ENCODE measurements around the gene NEDD4L.
"Not testable (repeated sequence)": the region's sequence is repeated elsewhere in the genome, so short reads cannot be mapped to it uniquely, and the experiment has no call there.

The NEDD4L gene

DNA sequence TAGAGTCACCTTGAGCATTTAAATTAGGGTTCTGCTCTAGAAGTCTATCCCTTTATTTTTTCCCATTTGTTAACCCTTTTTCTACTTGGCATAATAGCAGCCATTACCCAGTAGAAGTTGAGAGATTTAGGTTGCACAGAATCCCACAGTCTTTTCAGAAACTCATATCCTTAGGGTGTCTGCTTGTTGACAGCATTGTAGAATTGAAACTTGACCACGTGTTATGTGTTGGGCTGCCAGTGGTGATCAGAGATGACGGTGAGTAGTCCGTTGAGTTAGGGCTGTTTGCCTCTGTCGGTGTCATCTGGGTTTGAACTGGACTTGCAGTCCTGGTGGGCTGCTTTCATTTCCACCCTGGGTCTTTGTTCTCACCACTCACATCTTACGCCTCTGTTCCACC lies 114.4 kb downstream of the NEDD4L start:
- H3K9me3 ChIP-seq (ENCODE audit: control insufficient read depth in 1 of 2, low read length in 2 of 2), result no peaks in the 10 kb centered on the region
- H3K27me3 ChIP-seq (ENCODE audit: control insufficient read depth in 1 of 2, insufficient read depth in 2 of 2, low read length in 2 of 2), result no peaks in the 10 kb centered on the region
- H3K4me3 ChIP-seq (ENCODE audit: low read depth in 1 of 2, low read length in 2 of 2), result no peak overlapping the region
- H3K4me1 ChIP-seq (ENCODE audit: control insufficient read depth in 1 of 2, insufficient read depth in 2 of 2, low read length in 2 of 2), result peaks cover 5 to 8% of the 10 kb centered on the region in 2 donors
- no peaks in the 10 kb centered on the region for H3K36me3 ChIP-seq (ENCODE audit: control insufficient read depth in 1 of 2, insufficient read depth in 2 of 2, low read length in 2 of 2)
- no peak overlapping the region for H3K9ac ChIP-seq (ENCODE audit: low read depth in 1 of 2, low read length in 2 of 2)
- H3K27ac ChIP-seq (ENCODE audit: low read depth, low read length), result no peak overlapping the region

DNA sequence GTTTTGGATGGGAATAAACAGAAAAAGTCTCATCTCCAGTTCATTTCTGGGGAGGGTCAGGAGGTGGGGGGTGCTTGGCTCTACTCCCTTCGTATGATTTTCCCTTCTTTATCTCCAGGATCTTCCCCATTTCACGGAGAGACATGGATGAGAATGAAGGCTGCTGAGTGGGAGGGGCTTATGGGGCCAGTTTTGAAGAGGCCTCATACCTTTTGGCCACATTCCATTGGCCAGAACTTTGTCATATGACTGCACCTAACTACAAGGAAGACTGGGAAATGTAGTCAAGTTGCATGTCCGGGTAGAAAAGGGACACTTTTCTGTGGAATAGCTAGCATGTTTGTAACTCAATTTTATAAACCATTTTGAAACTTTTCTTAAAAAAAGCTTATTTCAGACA lies 117.6 kb downstream of the NEDD4L start:
- Histone ChIP-seq H3K36me3 (ENCODE audit: control insufficient read depth in 1 of 2, insufficient read depth in 2 of 2, low read length in 2 of 2) (peaks cover 0 to 2% of the 10 kb centered on the region in 2 donors), H3K4me3 (ENCODE audit: low read depth in 1 of 2, low read length in 2 of 2) (no peak overlapping the region), H3K4me1 (ENCODE audit: control insufficient read depth in 1 of 2, insufficient read depth in 2 of 2, low read length in 2 of 2) (peaks cover 5 to 8% of the 10 kb centered on the region in 2 donors), H3K27me3 (ENCODE audit: control insufficient read depth in 1 of 2, insufficient read depth in 2 of 2, low read length in 2 of 2) (no peaks in the 10 kb centered on the region), H3K9me3 (ENCODE audit: control insufficient read depth in 1 of 2, low read length in 2 of 2) (no peaks in the 10 kb centered on the region), H3K27ac (ENCODE audit: low read depth, low read length) (no peak overlapping the region), H3K9ac (ENCODE audit: low read depth in 1 of 2, low read length in 2 of 2) (no peak overlapping the region)

- no peak overlapping the region for H3K27ac ChIP-seq (ENCODE audit: low read depth, low read length)
- no peak overlapping the region for H3K4me3 ChIP-seq (ENCODE audit: low read depth in 1 of 2, low read length in 2 of 2)
- peaks cover 0 to 2% of the 10 kb centered on the region in 2 donors for H3K36me3 ChIP-seq (ENCODE audit: control insufficient read depth in 1 of 2, insufficient read depth in 2 of 2, low read length in 2 of 2)
- H3K4me1 ChIP-seq (ENCODE audit: control insufficient read depth in 1 of 2, insufficient read depth in 2 of 2, low read length in 2 of 2), result peaks cover 5 to 8% of the 10 kb centered on the region in 2 donors
- H3K27me3 ChIP-seq (ENCODE audit: control insufficient read depth in 1 of 2, insufficient read depth in 2 of 2, low read length in 2 of 2), result no peaks in the 10 kb centered on the region
- H3K9me3 ChIP-seq (ENCODE audit: control insufficient read depth in 1 of 2, low read length in 2 of 2), result no peaks in the 10 kb centered on the region
- no peak overlapping the region for H3K9ac ChIP-seq (ENCODE audit: low read depth in 1 of 2, low read length in 2 of 2)
Measured at GRCh38 chr18:58162127-58162526, 118.1 kb downstream of the NEDD4L start.

DNA sequence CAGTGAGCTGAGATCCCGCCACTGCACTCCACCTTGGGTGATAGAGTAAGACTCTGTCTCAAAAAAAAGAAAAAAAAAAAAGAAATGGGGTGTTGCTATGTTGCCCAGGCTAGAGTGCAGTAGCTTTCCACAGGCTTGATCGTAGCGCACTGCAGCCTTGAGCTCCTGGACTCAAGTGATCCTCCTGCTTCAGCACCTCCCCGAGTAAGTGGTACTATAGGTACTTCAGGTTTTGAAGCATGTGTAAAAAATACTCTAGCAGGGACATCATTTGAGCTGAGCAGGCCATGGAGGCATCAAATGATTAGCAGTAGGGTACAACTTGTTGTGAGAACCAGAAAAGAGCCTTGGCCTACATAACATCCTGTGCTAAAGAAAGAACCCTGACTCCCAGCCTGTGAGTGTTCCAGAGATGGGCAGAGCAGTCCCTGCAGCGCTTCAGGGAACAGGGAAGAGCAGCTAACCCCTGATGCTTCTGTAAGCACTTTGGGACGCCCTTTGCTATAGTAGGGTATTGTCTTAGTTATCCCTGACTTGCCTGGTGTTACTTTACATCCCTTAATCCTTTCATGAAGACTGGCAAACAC lies 119.1 kb downstream of the NEDD4L start:
- no peak overlapping the region for H3K4me3 ChIP-seq (ENCODE audit: low read depth in 1 of 2, low read length in 2 of 2)
- H3K9ac ChIP-seq (ENCODE audit: low read depth in 1 of 2, low read length in 2 of 2), result no peak overlapping the region
- peaks cover 0 to 2% of the 10 kb centered on the region in 2 donors for H3K36me3 ChIP-seq (ENCODE audit: control insufficient read depth in 1 of 2, insufficient read depth in 2 of 2, low read length in 2 of 2)
- H3K4me1 ChIP-seq (ENCODE audit: control insufficient read depth in 1 of 2, insufficient read depth in 2 of 2, low read length in 2 of 2), result peaks cover 5 to 8% of the 10 kb centered on the region in 2 donors
- H3K9me3 ChIP-seq (ENCODE audit: control insufficient read depth in 1 of 2, low read length in 2 of 2), result no peaks in the 10 kb centered on the region
- no peaks in the 10 kb centered on the region for H3K27me3 ChIP-seq (ENCODE audit: control insufficient read depth in 1 of 2, insufficient read depth in 2 of 2, low read length in 2 of 2)
- H3K27ac ChIP-seq (ENCODE audit: low read depth, low read length), result no peak overlapping the region

GRCh38 chr18:58166278-58166844 lies 122.3 kb downstream of the NEDD4L start:
- H3K27me3 ChIP-seq (ENCODE audit: control insufficient read depth in 1 of 2, insufficient read depth in 2 of 2, low read length in 2 of 2), result no peaks in the 10 kb centered on the region
- no peaks in the 10 kb centered on the region for H3K9me3 ChIP-seq (ENCODE audit: control insufficient read depth in 1 of 2, low read length in 2 of 2)
- no peak overlapping the region for H3K27ac ChIP-seq (ENCODE audit: low read depth, low read length)
- H3K9ac ChIP-seq (ENCODE audit: low read depth in 1 of 2, low read length in 2 of 2), result no peak overlapping the region
- H3K36me3 ChIP-seq (ENCODE audit: control insufficient read depth in 1 of 2, insufficient read depth in 2 of 2, low read length in 2 of 2), result peaks cover 0 to 14% of the 10 kb centered on the region in 2 donors
- no peaks in the 10 kb centered on the region for H3K4me1 ChIP-seq (ENCODE audit: control insufficient read depth in 1 of 2, insufficient read depth in 2 of 2, low read length in 2 of 2)
- H3K4me3 ChIP-seq (ENCODE audit: low read depth in 1 of 2, low read length in 2 of 2), result no peak overlapping the region

GRCh38 chr18:58167073-58167472 lies 123.0 kb downstream of the NEDD4L start:
- H3K27ac ChIP-seq (ENCODE audit: low read depth, low read length), result no peak overlapping the region
- no peaks in the 10 kb centered on the region for H3K27me3 ChIP-seq (ENCODE audit: control insufficient read depth in 1 of 2, insufficient read depth in 2 of 2, low read length in 2 of 2)
- no peak overlapping the region for H3K9ac ChIP-seq (ENCODE audit: low read depth in 1 of 2, low read length in 2 of 2)
- no peaks in the 10 kb centered on the region for H3K4me1 ChIP-seq (ENCODE audit: control insufficient read depth in 1 of 2, insufficient read depth in 2 of 2, low read length in 2 of 2)
- H3K36me3 ChIP-seq (ENCODE audit: control insufficient read depth in 1 of 2, insufficient read depth in 2 of 2, low read length in 2 of 2), result peaks cover 0 to 20% of the 10 kb centered on the region in 2 donors
- H3K9me3 ChIP-seq (ENCODE audit: control insufficient read depth in 1 of 2, low read length in 2 of 2), result no peaks in the 10 kb centered on the region
- H3K4me3 ChIP-seq (ENCODE audit: low read depth in 1 of 2, low read length in 2 of 2), result no peak overlapping the region

GRCh38 chr18:58168221-58168620 lies 124.2 kb downstream of the NEDD4L start:
- Histone ChIP-seq H3K4me3 (ENCODE audit: low read depth in 1 of 2, low read length in 2 of 2) (no peak overlapping the region), H3K9me3 (ENCODE audit: control insufficient read depth in 1 of 2, low read length in 2 of 2) (no peaks in the 10 kb centered on the region), H3K9ac (ENCODE audit: low read depth in 1 of 2, low read length in 2 of 2) (no peak overlapping the region), H3K27ac (ENCODE audit: low read depth, low read length) (no peak overlapping the region), H3K27me3 (ENCODE audit: control insufficient read depth in 1 of 2, insufficient read depth in 2 of 2, low read length in 2 of 2) (no peaks in the 10 kb centered on the region), H3K36me3 (ENCODE audit: control insufficient read depth in 1 of 2, insufficient read depth in 2 of 2, low read length in 2 of 2) (peaks cover 0 to 24% of the 10 kb centered on the region in 2 donors), H3K4me1 (ENCODE audit: control insufficient read depth in 1 of 2, insufficient read depth in 2 of 2, low read length in 2 of 2) (no peaks in the 10 kb centered on the region)

GRCh38 chr18:58168993-58169392 lies 125.0 kb downstream of the NEDD4L start:
- no peaks in the 10 kb centered on the region for H3K27me3 ChIP-seq (ENCODE audit: control insufficient read depth in 1 of 2, insufficient read depth in 2 of 2, low read length in 2 of 2)
- H3K9ac ChIP-seq (ENCODE audit: low read depth in 1 of 2, low read length in 2 of 2), result no peak overlapping the region
- H3K9me3 ChIP-seq (ENCODE audit: control insufficient read depth in 1 of 2, low read length in 2 of 2), result no peaks in the 10 kb centered on the region
- no peak overlapping the region for H3K27ac ChIP-seq (ENCODE audit: low read depth, low read length)
- no peak overlapping the region for H3K4me3 ChIP-seq (ENCODE audit: low read depth in 1 of 2, low read length in 2 of 2)
- no peaks in the 10 kb centered on the region for H3K4me1 ChIP-seq (ENCODE audit: control insufficient read depth in 1 of 2, insufficient read depth in 2 of 2, low read length in 2 of 2)
- peaks cover 0 to 24% of the 10 kb centered on the region in 2 donors for H3K36me3 ChIP-seq (ENCODE audit: control insufficient read depth in 1 of 2, insufficient read depth in 2 of 2, low read length in 2 of 2)

GRCh38 chr18:58169472-58169871 lies 125.4 kb downstream of the NEDD4L start:
- Histone ChIP-seq H3K4me1 (ENCODE audit: control insufficient read depth in 1 of 2, insufficient read depth in 2 of 2, low read length in 2 of 2) (peaks cover 1 to 3% of the 10 kb centered on the region in 2 donors), H3K27ac (ENCODE audit: low read depth, low read length) (no peak overlapping the region), H3K9ac (ENCODE audit: low read depth in 1 of 2, low read length in 2 of 2) (no peak overlapping the region), H3K27me3 (ENCODE audit: control insufficient read depth in 1 of 2, insufficient read depth in 2 of 2, low read length in 2 of 2) (no peaks in the 10 kb centered on the region), H3K9me3 (ENCODE audit: control insufficient read depth in 1 of 2, low read length in 2 of 2) (no peaks in the 10 kb centered on the region), H3K4me3 (ENCODE audit: low read depth in 1 of 2, low read length in 2 of 2) (no peak overlapping the region), H3K36me3 (ENCODE audit: control insufficient read depth in 1 of 2, insufficient read depth in 2 of 2, low read length in 2 of 2) (peaks cover 0 to 24% of the 10 kb centered on the region in 2 donors)

- not testable (repeated sequence) for H3K27ac ChIP-seq (ENCODE audit: low read depth, low read length); H3K4me3 ChIP-seq (ENCODE audit: low read depth in 1 of 2, low read length in 2 of 2); H3K9me3 ChIP-seq (ENCODE audit: control insufficient read depth in 1 of 2, low read length in 2 of 2); H3K4me1 ChIP-seq (ENCODE audit: control insufficient read depth in 1 of 2, insufficient read depth in 2 of 2, low read length in 2 of 2); H3K9ac ChIP-seq (ENCODE audit: low read depth in 1 of 2, low read length in 2 of 2); H3K27me3 ChIP-seq (ENCODE audit: control insufficient read depth in 1 of 2, insufficient read depth in 2 of 2, low read length in 2 of 2)
- peaks cover 0 to 24% of the 10 kb centered on the region in 2 donors for H3K36me3 ChIP-seq (ENCODE audit: control insufficient read depth in 1 of 2, insufficient read depth in 2 of 2, low read length in 2 of 2)
Measured at GRCh38 chr18:58170036-58170435, 126.0 kb downstream of the NEDD4L start.

All from duodenal mucosa (tissue), 2 donors.